Ramos (cell line): ENCODE measurements around the gene SUSD1.

ENCODE experiments used
- in situ Hi-C: fragments of 300-500 bp; cut with MboI; formaldehyde crosslinking; loops from one replicate; pipeline ENCODE4 v1.14.3; 2022; ENCODE audit warnings: low sequenced_read_pairs; ENCODE audit not compliant: unreplicated experiment

Gene SUSD1

DNA sequence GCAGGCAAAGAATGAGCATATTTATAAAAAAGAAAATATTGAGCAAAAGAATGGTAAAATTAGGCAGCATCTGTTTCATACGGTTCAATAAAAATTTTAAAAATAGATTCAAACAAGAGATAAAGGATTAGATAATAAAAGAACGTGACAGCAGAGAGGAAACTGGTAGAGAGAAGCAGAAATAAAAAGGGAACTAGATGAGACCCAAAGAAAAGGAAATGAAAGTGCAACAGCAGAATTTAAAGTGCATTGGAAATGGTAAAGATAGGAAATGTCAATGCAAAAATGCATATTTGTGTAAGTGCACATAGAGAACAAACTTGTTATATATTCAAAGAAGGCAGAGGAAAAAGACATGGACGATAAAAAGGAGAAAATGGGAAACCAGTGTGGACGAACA lies 70.2 kb downstream of the SUSD1 start:
- in situ Hi-C loops = no loop called here

DNA sequence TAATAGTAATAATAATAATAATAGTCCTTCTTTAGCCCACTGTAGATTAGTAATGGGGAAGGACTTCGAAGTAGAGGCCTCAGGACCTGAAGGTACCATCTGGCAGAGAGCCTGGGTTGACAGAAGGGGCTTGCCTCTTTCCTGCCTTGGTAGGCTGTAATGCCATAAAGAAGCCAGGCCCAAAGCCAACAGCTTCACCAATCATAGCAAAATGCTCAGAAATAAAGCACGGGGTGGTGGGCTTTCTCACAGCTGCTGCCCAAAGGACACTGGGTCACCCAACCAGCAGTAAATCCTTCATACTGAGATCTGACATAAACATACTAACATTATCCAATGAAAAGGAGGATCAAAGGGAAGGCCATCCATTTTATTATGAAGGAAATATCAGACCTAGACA lies 70.7 kb downstream of the SUSD1 start:
- in situ Hi-C loops = no loop called here

DNA sequence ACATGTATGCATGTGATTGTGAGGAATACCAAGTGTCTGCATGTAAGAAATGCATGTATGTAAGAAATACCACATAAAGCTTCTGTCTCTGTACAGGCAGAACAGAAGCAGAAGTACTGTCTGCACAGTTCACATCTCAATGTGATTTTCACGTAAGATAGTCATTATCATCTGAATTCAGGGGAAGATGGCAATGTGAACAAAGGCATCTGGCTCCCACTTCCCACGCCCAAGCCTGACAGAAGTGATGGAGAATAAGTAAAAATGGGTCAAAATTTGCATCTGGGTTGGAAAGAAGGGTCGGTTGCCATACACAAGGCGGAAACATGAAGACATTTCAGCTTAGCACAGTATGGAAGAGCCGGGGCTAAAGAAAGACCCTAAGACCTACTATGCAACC lies 71.7 kb downstream of the SUSD1 start:
- in situ Hi-C loops = no loop called here

DNA sequence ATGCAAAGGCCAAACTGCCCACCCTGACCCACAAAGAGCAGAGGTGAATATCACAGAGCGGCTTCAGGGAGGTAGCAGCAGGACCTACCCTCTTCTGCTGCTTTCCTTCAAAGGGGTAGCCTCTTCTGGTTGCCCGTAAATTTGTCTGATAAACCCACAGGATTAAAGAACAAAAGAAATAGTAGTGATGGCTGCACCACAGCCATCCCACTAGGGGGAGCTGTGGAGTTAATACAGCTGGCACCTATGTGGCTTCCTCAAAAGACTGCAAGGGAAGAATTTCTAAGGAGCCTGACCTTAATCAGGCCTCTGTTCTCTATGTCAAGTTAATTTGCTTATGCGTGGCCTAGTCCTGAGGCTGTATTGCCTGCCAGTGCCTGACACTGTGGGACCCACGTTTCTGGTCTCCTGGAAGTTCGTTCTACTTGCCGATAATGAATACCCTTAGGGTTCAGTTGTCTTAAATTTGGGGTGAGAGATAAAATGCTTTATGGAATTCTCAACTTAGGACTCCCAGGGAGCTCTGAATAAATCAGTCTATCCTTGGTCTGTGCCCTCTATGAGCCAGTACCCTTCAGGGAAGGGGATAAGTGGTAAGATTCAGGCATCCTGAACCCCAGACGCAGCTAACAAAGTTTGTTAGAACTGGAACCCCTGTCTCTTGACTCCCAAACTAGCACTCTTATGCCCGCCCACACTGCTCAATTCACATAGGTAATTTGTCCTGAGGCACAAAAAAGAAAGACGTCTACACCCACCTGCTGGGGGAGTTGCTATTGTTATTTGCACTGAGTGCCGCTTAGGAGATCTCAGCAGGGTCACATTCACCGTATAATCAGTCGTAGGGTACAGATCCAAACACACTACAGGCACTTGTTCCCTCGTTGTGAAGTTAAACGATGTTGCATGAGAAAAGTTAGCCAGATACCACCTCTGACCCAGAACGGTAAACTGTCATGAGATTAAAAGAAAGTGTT lies 77.1 kb downstream of the SUSD1 start:
- in situ Hi-C loops = loop anchor here (5.0 kb wide), 1 partner anchor 264 kb away; no protein-coding TSS in a partner anchor

DNA sequence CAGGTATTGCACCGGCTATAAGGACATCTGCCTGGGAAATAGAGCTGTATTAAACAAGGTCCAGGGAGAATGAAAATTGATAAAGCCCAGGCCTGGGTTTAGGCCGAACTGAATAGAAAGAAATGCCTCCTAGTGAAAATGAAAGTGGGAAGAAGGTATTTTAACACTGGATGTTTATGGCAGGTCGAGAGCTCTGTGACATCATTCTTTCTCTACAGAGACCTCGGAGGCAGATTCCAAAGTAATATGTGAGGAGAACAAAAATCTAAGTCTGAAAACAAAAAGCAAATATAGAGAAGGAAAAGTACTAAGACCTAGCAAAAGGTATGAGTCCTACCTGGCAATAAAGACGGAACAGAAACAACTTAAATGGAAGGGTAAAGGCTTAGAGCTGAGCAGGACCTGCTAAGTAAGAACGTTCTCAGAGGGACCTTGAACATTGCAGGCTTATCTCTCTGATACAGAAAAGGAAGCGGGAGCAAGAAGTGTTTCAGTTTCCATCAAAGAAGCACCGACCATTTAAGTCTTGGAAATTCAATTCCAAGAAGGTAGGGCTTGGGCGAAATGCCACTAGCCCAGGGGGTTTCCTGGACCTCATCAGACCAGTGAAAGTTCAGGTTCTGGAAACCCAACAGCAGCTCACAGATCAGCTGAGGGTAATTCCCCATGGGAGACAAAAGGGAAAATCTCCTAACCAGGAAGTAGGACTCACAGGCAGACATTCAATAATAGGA lies 80.0 kb downstream of the SUSD1 start:
- in situ Hi-C loops = loop anchor here (5.0 kb wide), 1 partner anchor 267 kb away; no protein-coding TSS in a partner anchor

DNA sequence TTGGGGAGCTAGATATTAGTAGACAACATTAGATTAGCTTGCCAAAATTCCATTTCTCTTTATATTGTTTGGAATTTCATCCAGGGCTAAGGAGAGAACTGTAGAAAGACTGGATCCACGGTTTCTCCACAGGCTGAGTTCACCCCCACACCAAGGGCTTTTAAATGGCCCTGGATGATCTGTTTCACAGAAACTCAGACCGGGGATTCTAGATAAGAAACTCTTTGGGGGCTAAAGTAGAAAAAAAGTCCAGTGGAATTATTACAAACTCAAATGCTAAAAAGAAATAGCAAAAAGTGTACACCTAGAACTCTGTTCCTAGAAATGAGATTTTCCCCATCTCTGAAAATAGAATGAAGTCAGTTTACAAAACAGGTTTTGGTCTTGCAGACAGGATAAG lies 80.9 kb downstream of the SUSD1 start:
- in situ Hi-C loops = no loop called here

DNA sequence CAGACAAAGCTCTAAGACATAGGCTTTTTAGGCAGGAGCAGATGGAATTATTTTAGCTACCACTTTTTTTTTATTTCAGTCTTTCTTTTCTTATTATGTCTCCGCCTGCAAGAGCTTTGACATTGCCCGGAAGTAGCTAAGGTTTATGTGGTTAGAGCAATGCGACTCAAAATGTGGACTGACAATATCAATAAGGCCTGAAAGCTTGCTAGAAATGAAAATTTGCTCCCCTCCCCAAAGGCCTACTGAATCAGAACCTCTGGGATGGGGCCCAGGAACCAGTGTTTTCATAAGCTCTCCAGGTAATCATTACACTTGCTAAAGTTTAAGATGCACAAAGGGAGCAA lies 81.3 kb downstream of the SUSD1 start:
- in situ Hi-C loops = no loop called here

DNA sequence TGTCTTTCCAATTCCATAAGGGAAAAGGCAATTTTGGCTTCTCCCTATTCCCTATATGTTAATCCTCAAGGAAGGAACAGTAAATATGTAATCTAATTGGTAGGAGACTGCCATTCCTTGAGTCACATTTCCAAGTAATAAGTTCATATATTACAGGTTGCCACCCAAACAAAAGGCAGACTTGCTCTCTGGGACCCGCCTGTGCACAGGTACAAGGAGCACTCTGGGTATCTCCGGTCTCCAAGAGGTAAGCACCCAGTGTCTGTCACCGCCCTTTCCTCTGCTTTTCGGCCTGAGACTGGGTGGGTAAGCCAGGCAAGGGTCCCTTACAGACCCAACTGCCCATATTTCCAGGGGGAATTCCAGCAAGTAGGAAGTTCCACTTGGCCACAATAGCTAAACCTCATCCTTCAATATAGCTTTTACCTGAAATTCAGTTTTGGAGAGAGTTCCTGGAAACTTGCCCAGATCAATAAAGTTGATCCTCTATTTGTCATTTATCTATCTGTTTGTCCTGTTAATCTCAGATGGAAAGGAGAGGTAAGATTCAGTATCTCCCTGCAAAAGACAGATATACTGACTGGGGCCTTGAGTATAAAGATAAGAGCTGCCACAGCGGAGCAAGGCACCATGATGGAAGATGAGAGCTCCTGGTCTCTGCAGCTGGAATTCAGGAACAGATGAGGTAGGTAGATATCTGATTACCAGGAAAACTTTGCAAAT lies 81.8 kb downstream of the SUSD1 start:
- in situ Hi-C loops = no loop called here

DNA sequence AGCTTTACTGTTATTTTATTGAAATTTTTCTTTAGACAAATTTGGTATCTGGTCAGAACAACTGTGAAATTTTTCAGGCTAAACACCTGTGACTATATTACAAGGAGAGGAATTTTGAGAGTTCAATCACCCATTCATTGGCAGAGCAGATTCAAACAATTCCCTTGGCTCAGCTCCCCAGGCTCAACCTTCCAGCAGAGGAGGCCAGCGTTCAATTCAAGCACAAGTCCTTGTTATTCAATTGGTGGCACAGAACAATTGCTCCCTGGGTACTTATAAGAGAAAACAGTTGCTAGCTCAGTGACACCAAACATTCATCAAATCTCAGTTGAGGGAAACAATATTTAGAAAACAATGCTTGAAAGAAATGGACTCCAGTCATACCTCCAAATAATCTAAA lies 83.3 kb downstream of the SUSD1 start:
- in situ Hi-C loops = no loop called here

DNA sequence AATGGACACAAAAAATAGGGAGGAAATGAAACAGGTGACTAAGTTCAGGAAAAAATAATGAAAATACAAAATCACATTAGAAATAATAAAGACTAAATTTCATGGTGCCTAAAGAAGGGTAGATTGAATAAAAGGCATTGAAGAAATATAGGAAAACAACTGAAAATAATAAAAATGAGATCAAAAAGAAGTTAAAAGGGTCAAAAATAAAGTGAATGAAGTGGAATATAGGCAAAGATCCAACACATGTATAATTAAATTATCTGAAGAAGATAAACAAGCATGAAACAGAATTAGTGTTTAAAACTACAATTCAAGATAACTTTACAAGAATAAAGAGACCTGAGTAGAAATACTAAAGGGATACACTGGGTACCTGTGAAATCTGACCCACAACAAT lies 87.6 kb downstream of the SUSD1 start:
- in situ Hi-C loops = no loop called here

DNA sequence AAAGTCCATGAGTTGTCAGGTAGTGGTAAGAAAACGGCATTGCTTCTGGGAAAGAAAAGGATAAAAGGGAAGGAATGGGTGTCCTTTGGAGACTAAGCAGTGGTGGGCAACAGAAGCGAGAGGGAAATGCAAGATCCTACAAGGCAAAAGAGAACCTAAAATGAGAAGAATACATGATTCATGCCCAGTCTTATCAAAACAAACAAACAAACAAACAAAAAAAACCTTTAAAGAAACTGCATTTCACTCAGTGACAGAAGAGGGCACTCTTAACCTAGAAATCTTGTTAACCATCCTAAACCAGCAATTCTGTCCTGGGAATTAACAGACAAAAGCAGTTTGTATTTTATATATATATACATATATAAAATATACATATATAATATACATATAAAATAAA lies 88.5 kb downstream of the SUSD1 start:
- in situ Hi-C loops = no loop called here

DNA sequence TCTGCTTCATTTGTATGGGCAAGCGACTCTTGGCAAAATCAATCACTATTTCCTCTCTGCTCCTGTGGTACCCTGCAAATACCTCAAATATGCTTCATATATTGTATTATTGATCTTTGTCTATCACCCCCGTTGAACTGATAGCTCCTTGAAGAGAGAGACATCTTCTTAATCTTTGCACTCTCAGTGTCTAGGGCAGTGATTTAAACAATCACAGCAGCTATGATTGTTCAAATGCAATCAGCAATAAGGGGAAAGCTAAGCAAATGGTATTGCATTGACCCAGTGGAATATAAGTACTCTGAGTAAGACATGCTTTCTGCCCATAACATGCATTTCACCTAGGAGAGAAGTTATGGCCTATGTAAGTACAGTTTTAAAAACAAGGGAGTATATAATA lies 90.2 kb downstream of the SUSD1 start:
- in situ Hi-C loops = no loop called here

DNA sequence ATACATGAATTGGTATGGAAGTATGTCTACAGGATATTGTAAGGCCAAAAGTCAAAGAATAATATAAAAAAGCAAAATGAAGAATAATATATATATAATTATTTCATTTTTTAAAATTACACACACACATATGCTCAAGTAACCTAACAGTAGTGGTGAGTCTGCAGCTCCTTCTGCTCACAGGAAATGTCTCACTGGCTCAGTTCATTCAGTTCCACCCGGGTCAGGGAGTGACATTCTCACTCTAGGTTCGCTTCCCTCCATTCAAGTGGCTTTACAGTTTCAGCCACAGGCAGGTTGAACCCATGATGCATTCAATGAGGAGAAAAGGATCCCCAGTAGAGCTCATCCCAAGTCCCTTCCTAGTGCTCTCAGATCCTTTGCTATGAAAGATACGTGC lies 90.8 kb downstream of the SUSD1 start:
- in situ Hi-C loops = no loop called here

DNA sequence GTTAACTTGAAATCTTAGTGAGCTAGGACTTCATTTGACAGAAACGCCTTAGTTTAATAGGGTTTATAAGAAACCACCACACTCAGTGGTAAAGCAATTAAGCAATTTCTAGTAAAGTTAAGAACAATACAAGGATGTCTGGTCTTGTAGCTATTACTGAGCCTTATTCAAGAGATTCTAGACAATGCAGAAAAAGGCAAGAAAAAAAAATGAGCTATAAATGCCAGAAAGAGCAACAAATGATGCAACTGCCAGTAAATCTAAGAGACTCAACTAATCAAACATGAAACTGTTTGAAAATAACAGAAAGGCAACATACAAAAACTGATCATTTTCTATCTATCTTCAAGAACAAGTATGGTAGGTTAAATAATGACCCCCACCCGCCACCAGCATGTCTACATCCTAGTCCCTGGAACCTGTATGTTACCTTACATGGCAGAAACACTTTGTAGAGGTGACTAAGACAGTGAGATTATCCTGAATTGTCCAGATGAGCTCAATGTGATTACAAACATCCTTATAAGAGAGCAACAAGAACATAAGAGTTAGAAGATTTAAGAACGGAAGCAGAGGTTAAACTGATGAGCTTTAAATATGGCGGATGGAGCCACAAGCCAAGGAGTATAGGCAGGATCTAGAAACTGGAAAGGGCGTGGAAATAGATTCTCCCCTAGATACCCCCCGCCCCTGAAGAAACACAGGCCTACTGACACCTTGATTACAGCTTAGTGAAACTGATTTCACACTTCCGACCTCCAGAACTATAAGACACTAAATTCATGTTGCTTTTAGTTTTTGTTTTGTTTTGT lies 93.0 kb downstream of the SUSD1 start:
- in situ Hi-C loops = no loop called here

DNA sequence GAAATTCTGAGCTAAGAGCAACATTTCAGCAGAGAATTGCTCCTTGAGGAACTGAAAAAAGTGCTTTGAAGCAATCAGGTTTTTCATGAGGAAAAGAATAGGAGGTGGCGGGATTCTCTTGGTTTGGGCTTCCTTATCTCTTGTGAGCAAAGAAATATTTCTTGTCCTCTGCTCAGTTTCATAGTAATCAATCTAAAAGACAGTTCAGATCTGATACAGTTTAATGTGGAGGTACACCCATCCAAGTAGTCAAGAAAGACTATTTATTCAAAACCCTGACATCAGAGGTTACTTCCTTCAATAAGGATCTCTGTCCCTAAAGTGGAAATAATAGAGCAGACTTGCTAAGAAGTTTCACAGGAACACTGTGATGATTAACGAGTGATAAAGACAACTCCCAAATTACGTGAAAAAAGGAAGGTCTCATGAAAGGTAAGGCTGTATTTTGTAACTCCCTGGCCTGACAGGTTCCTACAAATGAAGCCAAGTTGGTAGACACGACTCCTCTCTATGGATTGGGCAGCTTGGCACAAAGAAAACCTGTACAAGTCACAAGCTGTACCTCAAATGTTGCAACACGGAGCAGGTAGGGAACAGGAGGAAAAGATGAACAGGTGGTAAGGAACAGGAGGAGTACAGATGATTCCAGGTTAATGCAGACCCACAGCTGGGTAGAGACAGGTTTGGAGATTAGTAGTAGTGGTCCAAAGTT lies 94.1 kb downstream of the SUSD1 start:
- in situ Hi-C loops = no loop called here

DNA sequence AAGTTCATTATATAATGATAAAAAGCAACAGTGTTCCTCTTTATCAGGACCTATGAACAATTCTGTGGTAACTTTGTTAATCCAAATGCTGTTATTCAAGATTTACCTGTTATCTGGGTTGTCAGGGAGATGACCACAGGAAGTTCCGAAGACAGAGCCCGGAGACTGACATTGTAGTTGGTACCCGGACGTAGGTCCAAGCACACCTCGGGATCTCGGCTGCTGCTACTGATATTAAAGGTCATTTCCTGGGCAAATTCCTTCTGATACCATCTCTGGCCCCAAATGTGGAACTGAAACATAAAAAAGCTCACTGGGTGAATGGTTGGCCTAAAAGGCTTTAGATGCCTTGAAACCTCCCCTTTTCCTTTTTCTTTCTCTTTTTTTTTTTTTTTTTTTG lies 96.7 kb downstream of the SUSD1 start:
- in situ Hi-C loops = loop anchor here (5.0 kb wide), 1 partner anchor 316 kb away; no protein-coding TSS in a partner anchor

DNA sequence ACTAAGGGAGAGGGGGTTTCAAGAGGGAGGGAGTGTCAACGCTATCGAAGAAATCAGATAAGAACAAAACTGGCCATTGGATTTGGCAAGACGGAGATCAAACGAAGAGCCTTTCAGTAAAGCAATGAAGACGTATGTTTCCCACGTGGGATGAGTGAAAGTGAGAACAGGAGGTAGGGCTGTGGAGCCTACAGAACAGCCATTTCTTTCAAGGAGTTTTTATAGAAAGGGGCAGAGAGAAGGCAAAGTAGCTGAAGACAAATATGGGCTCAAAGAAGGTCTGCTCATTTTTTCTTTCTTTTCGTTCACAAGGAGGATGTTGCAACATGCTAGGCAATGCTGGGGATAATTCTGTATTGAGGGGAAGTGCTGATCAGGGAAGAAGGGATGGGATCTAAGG lies 98.3 kb downstream of the SUSD1 start:
- in situ Hi-C loops = loop anchor here (5.0 kb wide), 1 partner anchor 315 kb away; no protein-coding TSS in a partner anchor

DNA sequence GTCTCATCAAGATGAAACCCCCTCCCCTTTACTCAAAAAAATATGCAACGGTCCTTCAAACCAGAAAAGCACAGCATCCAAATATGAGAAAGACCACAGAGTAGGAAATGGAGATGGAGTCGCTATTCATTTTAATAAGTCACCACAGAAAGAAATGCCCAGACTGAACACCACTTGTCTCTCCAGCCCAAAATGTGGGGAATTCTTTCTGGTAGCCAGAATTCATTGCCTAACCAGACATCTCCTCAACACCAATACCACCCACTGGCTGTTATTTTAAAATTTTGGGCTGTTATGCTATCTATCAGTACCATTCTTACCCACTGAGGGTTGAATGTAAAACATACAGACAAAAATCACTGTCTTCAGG lies 100.1 kb downstream of the SUSD1 start:
- in situ Hi-C loops = loop anchor here (5.0 kb wide), 1 partner anchor 313 kb away; no protein-coding TSS in a partner anchor
